ENCODE measurements around the gene SH2D3A. TPM values are rescaled to one million over a fixed set of nuclear protein-coding genes. Genes with fewer than 3 reads are reported as not detected.

SH2D3A gene
- total RNA-seq, 1 donor from 2014 or later, result 0.32 TPM

- H3K36me3 Mint-ChIP-seq (ENCODE audit: unreplicated experiment), result peaks cover 6% of the 10 kb centered on the region
- no peak for DNase-seq
- H3K27ac Mint-ChIP-seq (ENCODE audit: unreplicated experiment), result no peak overlapping the region
- no peak overlapping the region for H3K4me3 Mint-ChIP-seq (ENCODE audit: unreplicated experiment)
- peaks cover 8% of the 10 kb centered on the region for H3K9me3 Mint-ChIP-seq (ENCODE audit: unreplicated experiment)
- TF ChIP-seq, protein P1, sequence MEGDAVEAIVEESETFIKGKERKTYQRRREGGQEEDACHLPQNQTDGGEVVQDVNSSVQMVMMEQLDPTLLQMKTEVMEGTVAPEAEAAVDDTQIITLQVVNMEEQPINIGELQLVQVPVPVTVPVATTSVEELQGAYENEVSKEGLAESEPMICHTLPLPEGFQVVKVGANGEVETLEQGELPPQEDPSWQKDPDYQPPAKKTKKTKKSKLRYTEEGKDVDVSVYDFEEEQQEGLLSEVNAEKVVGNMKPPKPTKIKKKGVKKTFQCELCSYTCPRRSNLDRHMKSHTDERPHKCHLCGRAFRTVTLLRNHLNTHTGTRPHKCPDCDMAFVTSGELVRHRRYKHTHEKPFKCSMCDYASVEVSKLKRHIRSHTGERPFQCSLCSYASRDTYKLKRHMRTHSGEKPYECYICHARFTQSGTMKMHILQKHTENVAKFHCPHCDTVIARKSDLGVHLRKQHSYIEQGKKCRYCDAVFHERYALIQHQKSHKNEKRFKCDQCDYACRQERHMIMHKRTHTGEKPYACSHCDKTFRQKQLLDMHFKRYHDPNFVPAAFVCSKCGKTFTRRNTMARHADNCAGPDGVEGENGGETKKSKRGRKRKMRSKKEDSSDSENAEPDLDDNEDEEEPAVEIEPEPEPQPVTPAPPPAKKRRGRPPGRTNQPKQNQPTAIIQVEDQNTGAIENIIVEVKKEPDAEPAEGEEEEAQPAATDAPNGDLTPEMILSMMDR (IDR thresholded peaks at IDR 0.05; ENCODE audit: partially characterized antibody, unreplicated experiment), result no peak
- H3K27me3 Mint-ChIP-seq (ENCODE audit: unreplicated experiment), result peaks cover 17% of the 10 kb centered on the region
- peaks cover 8% of the 10 kb centered on the region for H3K4me1 Mint-ChIP-seq (ENCODE audit: low read depth, unreplicated experiment)
Measured at GRCh38 chr19:6708346-6708745, 58.9 kb downstream of the SH2D3A start.

DNA sequence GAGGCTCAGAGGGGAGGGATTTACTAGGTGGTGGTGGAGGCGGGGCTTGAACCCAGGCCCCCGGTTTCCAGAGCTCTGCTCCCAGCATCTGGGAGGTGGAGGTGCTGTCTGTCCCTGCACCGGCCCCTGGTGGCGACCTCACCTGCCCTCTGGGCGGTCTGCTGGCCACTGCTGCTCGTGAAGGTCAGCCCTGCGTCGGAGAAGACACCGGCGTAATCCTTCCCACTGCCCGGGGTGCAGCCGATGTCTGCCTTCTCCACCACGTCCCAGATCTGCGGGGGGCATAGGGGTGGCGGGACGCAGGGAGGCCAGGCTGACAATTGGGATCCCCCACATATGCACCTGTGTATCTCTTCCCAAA, 59.6 kb downstream of the SH2D3A start:
- peaks cover 8% of the 10 kb centered on the region for H3K9me3 Mint-ChIP-seq (ENCODE audit: unreplicated experiment)
- peaks cover 17% of the 10 kb centered on the region for H3K27me3 Mint-ChIP-seq (ENCODE audit: unreplicated experiment)
- H3K36me3 Mint-ChIP-seq (ENCODE audit: unreplicated experiment), result peaks cover 3% of the 10 kb centered on the region
- H3K27ac Mint-ChIP-seq (ENCODE audit: unreplicated experiment), result no peak overlapping the region
- TF ChIP-seq, protein P1 (IDR thresholded peaks at IDR 0.05; ENCODE audit: partially characterized antibody, unreplicated experiment), result no peak
- peaks cover 8% of the 10 kb centered on the region for H3K4me1 Mint-ChIP-seq (ENCODE audit: low read depth, unreplicated experiment)
- no peak for DNase-seq
- no peak overlapping the region for H3K4me3 Mint-ChIP-seq (ENCODE audit: unreplicated experiment)

- Mint-ChIP-seq H3K36me3 (ENCODE audit: unreplicated experiment) (no peaks in the 10 kb centered on the region), H3K27ac (ENCODE audit: unreplicated experiment) (no peak overlapping the region), H3K9me3 (ENCODE audit: unreplicated experiment) (peaks cover 8% of the 10 kb centered on the region), H3K4me1 (ENCODE audit: low read depth, unreplicated experiment) (peaks cover 8% of the 10 kb centered on the region), H3K4me3 (ENCODE audit: unreplicated experiment) (no peak overlapping the region), H3K27me3 (ENCODE audit: unreplicated experiment) (peaks cover 17% of the 10 kb centered on the region)
- TF ChIP-seq, protein P1 (IDR thresholded peaks at IDR 0.05; ENCODE audit: partially characterized antibody, unreplicated experiment), result no peak
- no peak for DNase-seq
Measured at GRCh38 chr19:6707011-6707657, 60.1 kb downstream of the SH2D3A start.

DNA sequence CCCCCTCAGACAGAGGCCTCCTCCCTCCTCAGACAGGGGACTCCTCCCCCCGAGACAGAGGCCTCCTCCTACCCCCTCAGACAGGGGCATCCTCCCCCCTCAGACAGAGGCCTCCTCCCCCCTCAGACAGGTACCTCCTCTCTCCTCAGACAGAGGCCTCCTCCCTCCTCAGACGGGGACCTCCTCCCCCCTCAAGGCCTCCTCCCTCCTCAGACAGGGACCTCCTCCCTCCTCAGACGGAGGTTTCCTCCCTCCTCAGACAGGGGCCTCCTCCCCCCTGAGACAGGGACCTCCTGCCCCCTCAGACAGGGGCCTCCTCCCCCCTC, 60.6 kb downstream of the SH2D3A start:
- Mint-ChIP-seq H3K27ac (ENCODE audit: unreplicated experiment) (no peak overlapping the region), H3K36me3 (ENCODE audit: unreplicated experiment) (no peaks in the 10 kb centered on the region), H3K4me1 (ENCODE audit: low read depth, unreplicated experiment) (peaks cover 7% of the 10 kb centered on the region), H3K9me3 (ENCODE audit: unreplicated experiment) (peaks cover 8% of the 10 kb centered on the region), H3K27me3 (ENCODE audit: unreplicated experiment) (peaks cover 17% of the 10 kb centered on the region), H3K4me3 (ENCODE audit: unreplicated experiment) (no peak overlapping the region)
- TF ChIP-seq, protein P1 (IDR thresholded peaks at IDR 0.05; ENCODE audit: partially characterized antibody, unreplicated experiment), result no peak
- no peak for DNase-seq

- peaks cover 5% of the 10 kb centered on the region for H3K9me3 Mint-ChIP-seq (ENCODE audit: unreplicated experiment)
- H3K4me3 Mint-ChIP-seq (ENCODE audit: unreplicated experiment), result no peak overlapping the region
- H3K4me1 Mint-ChIP-seq (ENCODE audit: low read depth, unreplicated experiment), result peaks cover 3% of the 10 kb centered on the region
- TF ChIP-seq, protein P1 (IDR thresholded peaks at IDR 0.05; ENCODE audit: partially characterized antibody, unreplicated experiment), result no peak
- H3K36me3 Mint-ChIP-seq (ENCODE audit: unreplicated experiment), result no peaks in the 10 kb centered on the region
- no peak overlapping the region for H3K27ac Mint-ChIP-seq (ENCODE audit: unreplicated experiment)
- H3K27me3 Mint-ChIP-seq (ENCODE audit: unreplicated experiment), result peaks cover 15% of the 10 kb centered on the region
- no peak for DNase-seq
Measured at GRCh38 chr19:6705931-6706632, 61.2 kb downstream of the SH2D3A start.
